Brain pericyte (primary cell): ENCODE results near the gene CCDC170.
"Not testable (repeated sequence)": the region's sequence is repeated elsewhere in the genome, so short reads cannot be mapped to it uniquely, and the experiment has no call there.

ENCODE experiments used
- DNase-seq: peaks from one replicate; pipeline ENCODE4 v3.0.0-alpha.2; 2012; ENCODE audit warnings: low read depth, low spot score

CCDC170 gene

DNA sequence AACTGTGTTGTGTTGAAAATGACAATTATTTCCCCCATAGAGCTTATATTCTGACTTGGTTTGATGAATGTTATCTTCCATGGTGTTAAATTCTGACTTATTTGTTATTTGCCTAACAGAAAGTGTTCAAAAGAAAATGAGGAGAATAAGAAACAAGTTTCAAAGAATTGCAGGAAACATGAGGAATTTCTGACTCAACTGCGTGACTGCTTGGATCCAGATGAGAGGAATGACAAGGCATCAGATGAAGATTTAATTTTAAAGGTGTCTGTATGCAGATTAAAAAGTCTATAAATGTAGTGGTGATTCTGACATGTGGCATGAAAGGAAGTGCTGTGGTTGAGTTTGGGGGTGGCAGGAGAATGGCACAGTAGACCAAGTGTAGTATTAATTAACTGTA, 50.6 kb downstream of the CCDC170 start:
- DNase-seq, result no peak

DNA sequence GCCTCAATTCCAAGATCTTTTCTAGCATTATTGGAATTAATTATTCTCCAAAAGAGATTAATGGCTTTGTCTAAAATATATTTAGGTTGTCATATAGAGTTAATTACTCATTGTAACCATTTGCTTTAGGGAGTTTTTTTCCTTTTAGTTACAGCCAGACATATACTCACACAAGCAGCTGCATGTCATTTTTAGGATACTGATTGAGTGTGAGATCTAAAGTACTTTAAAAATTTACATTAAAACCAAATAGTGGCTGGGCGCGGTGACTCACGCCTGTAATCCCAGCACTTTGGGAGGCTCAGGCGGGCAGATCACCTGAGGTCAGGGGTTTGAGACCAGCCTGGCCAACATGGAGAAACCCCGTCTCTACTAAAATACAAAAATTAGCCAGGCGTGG, 51.1 kb downstream of the CCDC170 start:
- not testable (repeated sequence) for DNase-seq

DNA sequence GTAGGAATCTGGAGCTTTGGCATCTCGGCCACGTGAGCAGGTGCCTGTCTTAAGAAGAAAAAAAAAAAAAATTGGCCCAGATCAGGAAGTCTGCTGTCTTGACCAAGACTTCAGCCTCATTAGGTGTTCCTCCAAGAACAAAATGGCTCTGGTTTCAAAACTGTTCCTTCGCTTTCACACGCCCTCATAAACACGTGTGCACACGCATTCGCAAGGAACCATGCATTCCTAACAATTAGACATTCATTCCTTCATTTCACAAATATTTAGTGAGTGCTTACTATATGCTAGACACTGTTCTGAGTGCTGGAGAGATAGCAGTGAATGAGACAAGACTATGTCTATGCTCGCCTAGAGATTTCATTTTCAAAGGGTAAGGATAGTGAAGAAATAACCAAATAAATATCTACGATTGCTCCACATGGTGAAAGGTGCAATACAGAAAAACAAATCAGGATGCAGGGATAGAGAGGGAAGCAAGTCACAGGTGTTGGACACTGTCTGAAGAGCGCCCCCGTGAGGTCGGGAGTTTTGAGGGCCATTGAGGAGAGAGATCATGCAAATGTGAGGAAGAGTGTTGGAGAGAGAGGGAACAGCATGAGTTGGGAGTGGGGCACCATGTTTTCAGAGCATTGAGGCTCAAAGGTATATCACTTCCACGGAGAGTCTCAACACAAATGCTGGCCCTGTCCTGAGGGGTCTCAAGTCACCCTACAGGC, 53.3 kb downstream of the CCDC170 start:
- DNase-seq, result no peak

DNA sequence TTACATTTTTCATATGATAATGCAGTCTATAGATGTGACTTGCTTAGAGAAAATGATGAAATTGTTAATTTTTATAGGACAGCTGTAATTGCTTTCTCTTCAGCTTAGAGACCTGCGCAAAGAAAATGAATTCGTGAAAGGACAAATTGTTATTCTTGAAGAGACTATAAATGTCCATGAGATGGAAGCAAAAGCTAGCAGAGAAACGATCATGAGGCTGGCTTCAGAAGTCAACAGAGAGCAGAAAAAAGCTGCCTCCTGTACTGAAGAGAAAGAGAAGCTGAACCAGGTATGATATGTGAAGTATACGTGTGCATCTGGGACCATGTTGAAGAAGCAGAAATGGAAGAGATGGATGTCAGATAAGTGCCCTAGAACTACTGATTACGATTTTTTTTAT, 54.4 kb downstream of the CCDC170 start:
- DNase-seq, result no peak

DNA sequence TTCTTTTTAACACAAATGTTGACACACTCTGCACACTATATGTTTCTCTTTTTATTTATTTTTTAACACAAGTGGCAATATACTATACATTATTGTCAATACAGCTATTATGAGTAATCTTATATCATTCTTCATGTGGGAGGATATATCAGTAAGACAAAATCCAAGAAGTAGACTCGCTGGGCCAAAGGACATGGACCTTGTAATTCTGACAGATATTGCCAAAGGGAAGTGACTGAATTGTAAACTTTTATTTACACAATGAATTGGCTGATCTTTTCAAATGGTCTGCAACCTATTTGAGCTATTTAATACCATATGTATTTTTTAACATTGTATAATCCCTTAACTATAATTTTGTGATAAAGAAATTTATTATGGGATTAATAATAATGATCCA, 56.0 kb downstream of the CCDC170 start:
- DNase-seq, result no peak

DNA sequence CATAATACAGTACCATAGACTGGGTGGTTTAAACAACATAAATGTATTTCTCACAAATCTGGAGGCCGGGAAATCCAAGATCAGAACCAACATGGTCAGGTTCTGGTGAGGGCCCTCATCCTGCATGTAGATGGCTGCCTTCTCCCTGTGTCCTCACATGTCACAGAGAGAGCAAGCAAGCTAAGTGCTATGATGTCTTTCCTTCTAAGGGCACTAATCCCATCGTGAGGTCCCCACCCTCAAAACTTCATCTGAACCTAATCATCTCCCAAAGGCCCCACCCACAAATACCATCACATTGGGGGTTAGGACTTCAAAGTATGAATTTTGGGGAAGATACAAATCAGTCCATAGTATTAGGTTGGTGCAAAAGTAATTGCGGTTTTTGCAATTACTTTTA, 56.8 kb downstream of the CCDC170 start:
- no peak for DNase-seq

DNA sequence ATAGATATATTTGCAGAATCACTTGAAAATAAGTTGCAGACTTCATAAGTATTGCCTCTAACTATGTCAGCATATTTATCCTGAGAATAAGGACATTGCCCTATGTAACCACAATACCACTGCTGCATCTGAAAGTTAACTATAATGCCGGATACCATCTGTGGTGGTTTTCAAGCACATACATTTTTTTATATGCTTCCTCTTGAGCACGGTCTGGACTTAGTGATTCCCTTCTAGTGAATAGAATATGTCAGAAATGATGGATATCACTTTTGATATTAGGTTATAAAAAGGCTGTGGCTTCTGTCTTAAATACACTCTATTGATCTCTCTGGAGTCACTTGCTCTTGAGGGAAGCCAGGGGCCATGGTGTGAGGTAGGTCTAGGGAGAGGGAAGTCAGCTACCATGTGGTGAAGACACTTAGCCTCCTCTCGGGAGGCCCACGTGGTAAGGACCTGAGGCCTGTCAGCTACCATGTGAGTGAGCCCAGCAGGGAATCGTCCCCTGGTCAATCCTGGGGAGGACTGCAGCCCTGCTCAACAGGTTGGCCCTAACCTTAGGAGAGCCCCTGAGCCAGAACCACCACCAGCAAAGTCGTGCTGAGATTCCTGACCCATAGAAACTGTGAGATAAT, 57.5 kb downstream of the CCDC170 start:
- no peak for DNase-seq

DNA sequence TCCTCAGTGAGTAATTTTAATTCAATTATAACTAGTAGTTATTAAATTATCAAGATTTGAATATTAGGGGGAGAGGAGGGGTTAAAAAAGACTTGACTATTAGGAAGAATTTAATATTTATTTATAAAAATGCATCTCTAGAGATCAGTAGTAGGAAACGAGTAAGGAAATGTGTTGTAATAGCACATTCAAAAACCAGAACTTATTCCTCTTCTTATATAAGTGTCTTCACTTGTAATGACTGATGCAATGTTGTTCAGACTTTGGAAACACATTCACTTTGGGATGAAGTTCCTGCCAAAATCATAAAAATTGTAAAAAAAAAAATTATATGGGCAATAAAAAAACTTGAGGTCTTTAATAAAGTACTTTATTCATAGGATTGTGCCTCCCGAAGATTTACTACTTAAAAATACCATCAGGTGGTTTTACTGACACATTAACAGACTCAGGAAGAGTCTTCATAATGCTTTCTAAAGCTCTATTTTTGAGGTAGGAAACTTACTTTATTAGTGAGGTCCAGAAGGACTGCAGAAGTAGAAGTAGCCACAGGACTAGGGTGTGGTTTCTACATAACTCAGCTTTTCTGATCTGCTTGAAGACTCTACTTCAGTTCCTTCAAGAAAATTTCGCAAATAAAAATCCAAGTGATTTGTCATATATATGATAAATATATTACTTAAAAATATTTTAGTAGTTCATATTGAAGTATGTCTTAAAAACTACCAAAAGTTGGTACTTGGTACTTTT, 59.8 kb downstream of the CCDC170 start:
- DNase-seq, result no peak

DNA sequence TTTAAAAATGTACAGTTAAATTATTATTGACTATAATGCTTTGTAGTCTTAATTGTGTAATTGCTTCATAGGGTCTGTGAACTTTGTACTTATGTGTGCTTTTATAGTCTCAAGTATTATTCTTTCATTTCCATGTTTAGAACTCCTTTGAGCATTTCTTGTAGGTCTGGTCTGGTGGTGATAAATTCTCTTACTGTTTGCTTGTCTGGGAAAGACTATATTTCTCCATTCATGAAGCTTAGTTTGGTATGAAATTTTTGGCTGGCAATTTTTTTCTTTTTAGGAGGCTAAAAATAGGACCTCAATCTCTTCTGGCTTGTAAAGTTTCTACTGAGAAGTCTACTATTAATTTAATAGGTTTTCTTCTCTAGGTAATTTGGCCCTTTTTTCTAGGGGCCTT, 67.4 kb downstream of the CCDC170 start:
- no peak for DNase-seq

DNA sequence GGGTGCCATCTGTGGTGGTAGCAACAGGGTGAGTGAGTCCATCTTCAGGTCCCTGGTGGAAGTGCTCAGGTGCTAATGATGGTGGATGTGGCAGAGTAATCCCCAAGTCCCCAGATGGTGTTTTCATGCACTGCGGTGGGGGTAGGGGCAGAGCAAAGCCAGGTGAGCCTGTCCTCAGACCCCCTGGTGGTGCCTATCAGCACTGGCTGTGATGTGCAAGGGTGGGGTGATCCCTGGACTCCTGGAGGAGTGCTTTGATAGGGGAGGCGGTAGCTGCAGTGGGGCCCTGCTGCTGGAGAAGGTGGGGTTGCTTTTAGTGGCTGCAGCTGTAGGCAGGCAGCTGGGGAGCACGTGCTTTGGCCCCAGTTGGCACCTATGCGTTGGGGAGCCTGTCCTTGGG, 70.8 kb downstream of the CCDC170 start:
- DNase-seq, result no peak

DNA sequence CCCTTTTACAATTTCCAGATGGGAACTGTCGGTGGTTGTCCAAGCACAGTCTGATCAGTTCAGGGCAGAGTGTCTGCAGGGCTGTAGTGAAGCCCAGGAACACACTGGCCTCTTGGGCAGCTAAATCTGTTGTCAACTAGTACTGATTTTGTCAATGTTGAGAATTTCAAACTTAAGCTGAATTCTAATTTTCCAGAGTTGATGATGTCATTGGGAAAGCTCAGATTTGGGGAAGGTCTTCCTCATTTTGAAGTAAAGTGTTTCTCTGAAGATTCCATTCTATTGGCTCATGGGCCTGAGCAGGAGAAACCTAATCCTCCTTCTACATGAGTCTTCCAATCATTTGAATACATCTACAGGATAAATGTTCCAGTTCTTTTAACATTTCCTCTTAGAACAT, 72.1 kb downstream of the CCDC170 start:
- no peak for DNase-seq

DNA sequence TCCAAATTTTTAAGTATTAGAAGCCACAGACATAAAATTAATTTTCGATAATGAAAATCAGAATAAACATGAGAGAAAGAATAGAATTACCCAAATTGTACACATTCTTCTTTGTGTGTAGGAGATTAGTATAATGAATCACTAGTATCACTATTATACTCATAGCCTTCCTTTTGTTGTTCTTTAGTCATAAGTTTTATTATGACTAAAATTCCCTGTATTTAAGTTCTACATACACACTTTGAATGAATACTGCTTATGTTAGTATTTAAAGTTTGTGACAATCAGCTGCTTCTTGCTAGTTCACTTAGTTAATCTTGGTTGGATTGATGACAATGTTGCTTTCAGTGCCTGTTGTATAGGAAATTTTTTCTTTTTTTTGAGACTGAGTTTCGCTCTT, 72.7 kb downstream of the CCDC170 start:
- DNase-seq, result no peak

DNA sequence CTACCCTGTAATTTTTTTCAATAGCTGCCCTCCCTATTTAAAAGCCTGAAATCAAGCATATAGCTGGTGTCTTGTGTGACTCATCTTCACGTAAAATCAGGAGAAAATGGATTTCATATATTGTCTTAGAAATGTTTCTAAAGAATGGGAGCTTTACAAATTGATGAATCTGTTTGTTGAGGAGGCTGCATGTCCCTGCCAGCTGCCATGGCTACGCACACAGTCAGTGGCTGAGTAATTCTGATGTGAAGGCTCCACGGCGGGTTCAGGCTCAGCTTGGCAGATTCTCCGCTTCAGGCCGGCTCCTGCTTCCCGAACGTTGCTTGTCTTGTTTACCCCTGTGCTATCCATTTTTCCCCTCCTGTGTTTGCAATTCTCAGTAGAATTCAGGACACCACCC, 82.8 kb downstream of the CCDC170 start:
- DNase-seq, result no peak

DNA sequence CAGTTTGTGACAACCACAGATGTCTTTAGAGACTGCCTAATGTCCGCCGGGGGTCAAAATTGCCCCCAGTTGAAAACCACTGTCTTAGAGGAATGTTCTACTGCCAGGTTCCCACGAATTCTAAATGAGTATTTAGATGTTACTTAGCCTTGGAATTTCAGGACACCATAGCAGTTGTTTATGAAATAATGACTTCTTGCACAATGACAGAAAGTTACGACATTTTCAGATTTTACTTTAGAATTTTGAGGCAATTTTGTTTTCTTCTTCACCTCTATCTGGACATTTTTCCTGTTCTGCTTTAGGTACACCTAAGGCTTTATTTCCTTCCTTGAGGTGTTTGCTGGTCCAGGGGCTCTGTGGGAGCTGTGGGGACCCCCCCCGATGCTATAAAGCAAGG, 83.4 kb downstream of the CCDC170 start:
- DNase-seq, result no peak

DNA sequence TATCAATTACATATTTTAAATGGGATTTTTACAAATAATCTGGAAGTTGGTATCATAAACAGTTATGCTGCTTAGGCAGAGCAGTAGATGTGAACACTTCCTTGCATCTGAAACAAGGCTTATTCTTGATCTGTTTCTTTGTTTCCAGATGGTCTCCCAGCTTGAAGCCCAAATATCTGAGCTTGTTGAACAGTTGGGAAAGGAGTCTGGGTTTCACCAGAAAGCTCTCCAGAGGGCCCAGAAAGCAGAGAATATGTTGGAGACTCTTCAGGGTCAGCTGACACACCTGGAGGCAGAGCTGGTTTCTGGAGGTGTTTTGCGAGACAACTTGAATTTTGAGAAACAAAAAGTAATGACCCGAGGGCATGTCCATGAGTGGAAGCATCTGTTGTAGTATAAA, 91.9 kb downstream of the CCDC170 start:
- no peak for DNase-seq

DNA sequence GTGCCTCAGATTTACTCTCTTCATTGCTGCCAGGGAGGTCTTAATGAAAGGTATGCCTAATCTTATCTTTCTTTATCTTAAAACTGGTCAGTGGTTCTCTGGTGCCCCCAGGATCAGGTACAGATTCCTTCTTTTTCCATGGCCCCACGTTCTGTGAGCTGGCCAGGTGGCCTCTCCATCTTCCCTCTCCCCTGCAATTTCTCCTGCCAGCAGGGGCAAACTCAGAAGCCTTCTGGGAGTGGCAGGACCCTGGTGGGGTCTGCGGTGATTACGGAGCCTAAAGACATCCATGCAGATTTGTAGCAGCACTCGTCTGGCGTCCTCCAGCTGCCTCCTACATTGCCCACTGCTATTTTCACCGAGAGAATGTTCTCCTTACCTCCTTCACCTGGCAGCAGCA, 95.8 kb downstream of the CCDC170 start:
- DNase-seq, result no peak

DNA sequence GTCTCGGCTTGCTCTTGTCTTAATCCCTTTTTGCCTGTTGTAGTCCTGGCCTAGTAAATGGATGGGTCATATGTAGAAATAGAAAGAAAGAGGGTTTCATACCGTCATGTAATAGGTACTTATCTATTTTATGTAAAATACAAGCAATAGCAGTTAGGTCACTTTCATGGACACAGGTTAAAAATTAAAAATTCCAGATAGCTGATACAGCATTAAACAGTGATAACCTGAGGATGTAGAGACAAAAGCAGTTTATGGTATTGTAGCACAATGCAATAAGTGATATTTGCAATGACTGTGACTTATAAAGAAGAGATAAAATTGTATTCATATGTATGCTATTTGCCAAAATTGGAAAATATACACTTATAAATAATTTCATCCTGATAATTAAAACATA, 96.9 kb downstream of the CCDC170 start:
- no peak for DNase-seq

DNA sequence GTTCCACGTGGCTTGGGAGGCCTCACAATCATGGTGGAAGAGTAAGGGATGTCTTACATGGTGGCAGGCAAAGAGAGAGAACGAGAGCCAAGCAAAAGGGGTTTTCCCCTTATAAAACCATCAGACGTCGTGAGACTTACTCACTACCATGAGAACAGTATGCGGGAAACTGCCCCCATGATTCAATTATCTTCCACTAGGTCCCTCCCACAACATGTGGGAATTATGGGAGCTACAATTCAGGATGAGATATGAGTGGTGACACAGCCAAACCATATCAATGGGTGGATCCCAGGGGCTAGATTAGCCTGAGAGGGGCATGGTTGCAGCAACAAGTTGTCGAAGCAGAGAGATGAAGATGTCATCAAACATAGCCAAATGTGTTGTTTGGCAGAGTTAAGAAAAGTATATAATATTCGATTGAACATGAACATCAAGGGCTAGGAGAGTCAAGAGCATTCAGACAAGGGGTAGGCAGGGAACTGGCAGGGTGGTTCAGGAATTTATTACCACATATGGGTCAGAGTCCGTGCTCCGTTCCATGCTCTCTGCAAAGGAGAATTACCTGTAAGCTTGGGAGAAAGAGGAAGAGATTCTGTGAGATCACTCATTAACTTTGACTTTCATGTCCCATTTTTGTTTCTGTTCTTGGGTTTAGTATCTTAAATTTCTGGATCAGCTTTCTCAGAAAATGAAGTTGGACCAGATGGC, 98.8 kb downstream of the CCDC170 start:
- no peak for DNase-seq

DNA sequence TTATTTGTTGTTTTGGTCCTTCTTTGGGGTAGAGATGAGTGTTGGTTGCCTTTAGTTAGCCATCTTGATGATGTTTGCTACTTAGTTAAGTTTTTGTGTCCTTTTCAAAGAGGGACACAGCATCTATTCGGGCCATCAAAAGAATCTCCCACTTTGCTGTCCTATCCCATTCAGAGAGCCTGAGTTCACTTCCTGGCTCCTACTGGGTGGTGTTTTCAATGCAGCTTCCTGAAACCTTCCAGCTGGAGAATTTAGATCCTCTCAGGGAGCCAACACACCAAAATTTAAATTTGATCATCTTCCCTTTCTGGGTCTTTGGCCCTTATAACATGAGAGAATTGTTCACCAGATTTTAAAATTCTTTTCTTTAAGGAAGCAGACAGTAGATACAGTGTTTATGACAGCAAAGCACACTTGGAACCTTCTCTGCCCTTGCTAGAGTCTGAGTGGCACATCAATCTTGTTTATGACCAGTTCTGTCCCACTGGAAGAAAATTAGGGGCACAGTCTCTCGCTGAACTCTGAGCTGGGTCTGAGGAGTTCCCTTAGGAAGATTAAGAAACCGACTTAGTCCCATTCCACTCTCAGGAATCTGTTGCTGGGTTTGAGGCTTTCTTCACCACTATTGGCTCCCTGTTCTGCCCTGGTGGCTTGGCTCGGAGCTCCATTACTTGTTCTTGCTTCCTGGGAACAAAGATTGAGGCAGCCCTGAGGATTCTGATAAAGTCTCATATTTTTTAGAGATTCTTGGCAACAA, 115.5 kb downstream of the CCDC170 start:
- DNase-seq, result no peak

DNA sequence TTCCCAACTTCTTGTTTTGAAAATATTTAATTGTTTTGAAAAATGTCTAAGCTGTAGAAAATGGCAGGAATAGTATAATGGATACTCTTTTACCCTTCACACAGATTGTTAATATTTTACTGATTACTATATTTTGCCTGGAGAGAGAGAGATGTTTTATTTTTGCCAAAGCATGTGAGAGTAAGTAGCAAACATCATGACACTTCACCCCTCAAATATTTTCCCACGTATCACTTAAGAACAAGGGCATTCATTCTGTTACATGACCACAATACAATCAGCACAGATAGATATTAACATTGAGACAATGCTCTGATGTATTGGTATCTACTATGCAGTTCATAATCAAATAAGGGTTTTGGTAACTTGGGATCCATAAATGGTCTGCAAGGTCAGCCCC, 116.5 kb downstream of the CCDC170 start:
- DNase-seq, result no peak

DNA sequence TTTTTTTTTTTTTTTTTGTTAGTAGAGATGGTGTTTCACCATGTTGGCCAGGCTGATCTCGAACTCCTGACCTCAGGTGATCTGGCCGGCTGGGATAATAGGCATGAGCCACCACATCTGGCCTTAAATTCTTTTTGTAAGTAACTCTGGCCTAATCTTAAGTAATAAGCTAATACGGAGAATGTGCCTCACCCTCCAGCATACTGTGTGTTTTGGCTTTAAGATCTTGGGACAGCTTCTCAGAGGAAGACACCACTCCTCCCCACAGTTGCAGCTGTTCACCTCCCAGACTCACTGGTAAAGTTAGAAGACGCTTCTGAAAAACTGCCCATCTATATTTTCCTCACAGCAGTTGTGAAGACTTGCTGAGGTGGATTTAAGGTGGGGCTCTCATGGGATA, 120.8 kb downstream of the CCDC170 start:
- no peak for DNase-seq

DNA sequence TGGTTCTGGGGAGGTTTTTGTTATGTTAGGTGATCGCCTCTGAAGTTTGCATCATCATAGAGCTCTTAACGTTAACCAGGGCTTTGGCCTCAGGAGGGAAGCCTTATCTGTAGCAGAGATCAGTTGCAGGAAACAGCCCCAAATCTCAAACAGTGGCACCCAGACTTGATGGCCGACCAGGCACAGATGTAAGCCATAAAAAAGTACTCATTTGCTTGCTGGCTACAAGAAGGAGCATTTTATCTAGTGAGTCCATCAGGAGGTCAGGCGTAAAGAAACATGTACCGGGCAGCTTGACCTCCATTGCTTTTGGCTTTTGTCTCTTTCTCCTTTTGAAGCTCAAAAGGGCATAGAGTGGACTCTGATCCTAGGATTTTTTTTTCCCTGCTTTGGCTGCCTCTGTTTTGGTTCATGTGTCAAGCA, 122.3 kb downstream of the CCDC170 start:
- no peak for DNase-seq
